ENCODE measurements around the gene CAPN11.

DNA sequence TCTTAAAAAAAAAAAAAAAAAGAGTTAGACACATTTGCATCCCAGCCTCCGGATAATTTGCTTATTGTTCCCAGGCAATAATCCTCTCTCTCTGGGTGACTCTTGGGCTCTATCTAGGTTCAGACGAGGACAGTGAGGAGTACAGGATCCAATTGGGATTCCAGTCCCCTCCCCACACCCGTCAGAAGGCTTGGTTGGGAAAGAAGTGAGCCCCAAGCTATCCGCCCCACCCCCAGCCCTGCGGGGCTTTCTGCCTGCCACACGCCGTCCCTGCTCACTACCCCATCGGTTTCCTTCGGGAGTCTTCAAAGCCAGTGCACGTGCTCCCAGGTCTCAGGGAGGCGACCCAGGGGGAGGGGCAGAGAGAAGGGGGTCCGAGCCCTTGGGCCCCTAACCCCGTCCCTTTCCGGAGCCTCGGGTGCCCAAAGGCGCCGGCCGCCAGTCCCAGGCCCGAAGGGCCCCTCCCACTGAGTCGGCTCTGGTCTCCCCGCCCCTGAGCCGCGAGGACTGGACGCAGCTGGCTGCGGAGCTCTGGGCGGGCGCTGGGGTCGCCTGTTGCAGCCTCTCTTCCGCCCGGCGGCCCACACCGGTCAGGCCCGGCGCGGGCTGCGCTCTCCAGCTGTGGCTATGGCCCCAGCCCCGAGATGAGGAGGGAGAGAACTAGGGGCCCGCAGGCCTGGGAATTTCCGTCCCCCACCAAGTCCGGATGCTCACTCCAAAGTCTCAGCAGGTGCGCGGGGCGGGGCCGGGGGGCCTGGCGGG lies 60.6 kb downstream of the CAPN11 start:
- TF ChIP-seq CTCF (IDR thresholded peaks at IDR 0.05) (no peak), EP300 (IDR thresholded peaks at IDR 0.05) (peak in 1 of 4 donors; percentile 9), POLR2A (IDR thresholded peaks at IDR 0.05) (peak; percentile 54 to 63)
